ENCODE results near the gene TBC1D16.
"Not testable (repeated sequence)": the region's sequence is repeated elsewhere in the genome, so short reads cannot be mapped to it uniquely, and the experiment has no call there.

The TBC1D16 gene

GRCh38 chr17:80003969-80004368, 31.7 kb downstream of the TBC1D16 start:
- DNase-seq (ENCODE audit: low read depth) = no peak

GRCh38 chr17:80002690-80003490, 32.8 kb downstream of the TBC1D16 start:
- DNase-seq (ENCODE audit: low read depth) = no peak

- no peak for DNase-seq (ENCODE audit: low read depth)
Observed at GRCh38 chr17:80002070-80002641, 33.5 kb downstream of the TBC1D16 start.

GRCh38 chr17:80000981-80001775, 34.5 kb downstream of the TBC1D16 start:
- no peak for DNase-seq (ENCODE audit: low read depth)

GRCh38 chr17:80000136-80000535, 35.5 kb downstream of the TBC1D16 start:
- no peak for DNase-seq (ENCODE audit: low read depth)

GRCh38 chr17:79997011-79997660, 38.5 kb downstream of the TBC1D16 start:
- DNase-seq (ENCODE audit: low read depth) = no peak

GRCh38 chr17:79996291-79996690, 39.4 kb downstream of the TBC1D16 start:
- no peak for DNase-seq (ENCODE audit: low read depth)

GRCh38 chr17:79995696-79996095, 40.0 kb downstream of the TBC1D16 start:
- DNase-seq (ENCODE audit: low read depth) = no peak

- no peak for DNase-seq (ENCODE audit: low read depth)
Observed at GRCh38 chr17:79994602-79995001, 41.1 kb downstream of the TBC1D16 start.

- not testable (repeated sequence) for DNase-seq (ENCODE audit: low read depth)
Observed at GRCh38 chr17:79994228-79994569, 41.5 kb downstream of the TBC1D16 start.

GRCh38 chr17:79993390-79994227, 42.1 kb downstream of the TBC1D16 start:
- peak; percentile 59 for DNase-seq (ENCODE audit: low read depth)

- DNase-seq (ENCODE audit: low read depth) = no peak
Observed at GRCh38 chr17:79992649-79993389, 42.9 kb downstream of the TBC1D16 start.

GRCh38 chr17:79991924-79992648, 43.6 kb downstream of the TBC1D16 start:
- DNase-seq (ENCODE audit: low read depth) = no peak

GRCh38 chr17:79991140-79991923, 44.3 kb downstream of the TBC1D16 start:
- DNase-seq (ENCODE audit: low read depth) = peak; percentile 24

GRCh38 chr17:79990704-79991103, 45.0 kb downstream of the TBC1D16 start:
- no peak for DNase-seq (ENCODE audit: low read depth)

- no peak for DNase-seq (ENCODE audit: low read depth)
Observed at GRCh38 chr17:79990051-79990592, 45.5 kb downstream of the TBC1D16 start.

- no peak for DNase-seq (ENCODE audit: low read depth)
Observed at GRCh38 chr17:79989106-79989835, 46.4 kb downstream of the TBC1D16 start.

All from non-pigmented ciliary epithelial cell (primary cell).